GM12874 (cell line): ENCODE data around the gene ARGLU1.

Experiments used
- CTCF ChIP-seq: IDR thresholded peaks from 2 replicates; pipeline ENCODE4 v1.5.1; 2011; ENCODE audit warnings: low read depth, mild to moderate bottlenecking, control low read depth, low read length, moderate library complexity; ENCODE audit not compliant: insufficient read depth

Gene ARGLU1

GRCh38 chr13:106567474-106568298, at the start of gene ARGLU1:
ARGLU1 (minus strand) TSS chr13:106568137; CDS start chr13:106567919, 218 bp downstream.
- TF ChIP-seq CTCF, result no peak

GRCh38 chr13:106617561-106617960, 49.6 kb upstream of the ARGLU1 start:
- no peak for TF ChIP-seq CTCF

- no peak for TF ChIP-seq CTCF
Observed at GRCh38 chr13:106616729-106617128, 48.8 kb upstream of the ARGLU1 start.

GRCh38 chr13:106614874-106615273, 46.9 kb upstream of the ARGLU1 start:
- no peak for TF ChIP-seq CTCF

- TF ChIP-seq CTCF, result no peak
Observed at GRCh38 chr13:106612688-106613087, 44.8 kb upstream of the ARGLU1 start.

GRCh38 chr13:106610486-106610885, 42.5 kb upstream of the ARGLU1 start:
- no peak for TF ChIP-seq CTCF

GRCh38 chr13:106609116-106609515, 41.2 kb upstream of the ARGLU1 start:
- no peak for TF ChIP-seq CTCF

GRCh38 chr13:106603546-106603945, 35.6 kb upstream of the ARGLU1 start:
- no peak for TF ChIP-seq CTCF
